Adipocyte (in vitro differentiated cells): Measurements from ENCODE around the gene NSMF.

Experiments
- DNase-seq: peaks from one replicate; pipeline ENCODE4 v3.0.0-alpha.2; 2015; ENCODE audit warnings: low read depth
- H3K27me3 ChIP-seq: replicated peaks from 2 replicates; pipeline ENCODE4 v1.7.0; 2013; ENCODE audit warnings: mild to moderate bottlenecking, low read length, moderate library complexity; ENCODE audit not compliant: control insufficient read depth, insufficient read depth
- H3K36me3 ChIP-seq: 2 replicates; pipeline ENCODE4 v1.7.0; 2013; ENCODE audit warnings: low read length, mild to moderate bottlenecking, moderate library complexity; ENCODE audit not compliant: control insufficient read depth, insufficient read depth, severe bottlenecking
- H3K4me1 ChIP-seq: 2 replicates; pipeline ENCODE4 v1.7.0; 2013; ENCODE audit warnings: mild to moderate bottlenecking, low read length, moderate library complexity; ENCODE audit not compliant: control insufficient read depth, insufficient read depth
- H3K4me3 ChIP-seq: 2 replicates; pipeline ENCODE4 v1.7.0; 2013; ENCODE audit warnings: mild to moderate bottlenecking, low read length, moderate library complexity
- H3K9ac ChIP-seq: 2 replicates; pipeline ENCODE4 v1.7.0; 2013; ENCODE audit warnings: mild to moderate bottlenecking, low read length, moderate library complexity
- H3K9me3 ChIP-seq: 2 replicates; pipeline ENCODE4 v1.7.0; 2013; ENCODE audit warnings: mild to moderate bottlenecking, low read length, moderate library complexity; ENCODE audit not compliant: control insufficient read depth

NSMF gene

GRCh38 chr9:137488906-137489305 is 29.8 kb upstream of the NSMF start:
- DNase-seq: no peak
- Histone ChIP-seq H3K36me3 (peaks cover 14% of the 10 kb centered on the region), H3K4me1 (no peaks in the 10 kb centered on the region), H3K4me3 (no peak overlapping the region), H3K27me3 (no peaks in the 10 kb centered on the region), H3K9me3 (no peaks in the 10 kb centered on the region), H3K9ac (no peak overlapping the region)

- Histone ChIP-seq H3K9ac (no peak overlapping the region), H3K36me3 (peaks cover 14% of the 10 kb centered on the region), H3K27me3 (no peaks in the 10 kb centered on the region), H3K4me1 (no peaks in the 10 kb centered on the region), H3K4me3 (no peak overlapping the region), H3K9me3 (no peaks in the 10 kb centered on the region)
- no peak for DNase-seq
Measured at GRCh38 chr9:137488327-137488653, 29.2 kb upstream of the NSMF start.

DNA sequence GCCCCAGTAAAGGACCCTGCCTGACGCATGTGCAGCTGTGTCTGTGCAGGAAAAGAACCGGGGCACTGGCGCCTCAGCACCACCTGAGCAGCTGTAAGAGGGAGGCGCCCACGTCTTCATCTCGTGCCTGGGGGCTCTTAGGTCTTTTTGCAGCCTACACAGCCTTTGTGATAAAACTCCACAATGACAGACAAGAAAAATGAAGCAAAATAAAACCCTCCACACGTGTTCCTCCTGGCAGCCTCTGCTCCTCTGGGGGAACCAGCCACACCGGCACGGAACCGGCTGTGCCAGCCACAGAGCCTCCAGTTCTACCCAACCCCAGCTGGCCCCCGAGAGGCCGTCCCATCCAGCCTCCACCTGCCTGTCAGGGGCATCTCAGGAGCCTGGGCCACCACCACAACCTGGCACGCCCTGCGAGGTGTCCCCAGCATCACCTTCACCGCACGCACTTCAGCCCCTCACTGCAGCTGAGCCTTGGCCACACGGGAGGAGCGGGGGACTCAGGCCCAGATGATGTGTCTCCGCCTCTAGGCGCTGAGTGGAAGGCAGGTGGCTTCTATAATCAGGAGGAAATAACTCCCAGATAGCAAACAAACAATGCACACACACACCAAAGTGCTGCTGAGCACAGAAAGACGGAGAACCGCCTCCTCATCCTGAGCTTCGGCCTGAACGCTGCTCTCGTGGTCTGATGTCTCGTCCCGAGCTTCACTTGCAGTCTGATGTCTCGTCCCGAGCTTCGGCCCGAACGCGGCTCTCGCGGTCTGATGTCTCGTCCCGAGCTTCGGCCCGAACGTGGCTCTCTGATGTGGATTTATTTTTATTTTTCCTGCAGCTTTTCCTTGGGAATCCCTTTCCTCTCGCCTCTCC is 28.6 kb upstream of the NSMF start:
- DNase-seq: no peak
- H3K36me3 ChIP-seq: peaks cover 14% of the 10 kb centered on the region
- no peaks in the 10 kb centered on the region for H3K9me3 ChIP-seq
- no peak overlapping the region for H3K9ac ChIP-seq
- H3K4me1 ChIP-seq: no peaks in the 10 kb centered on the region
- H3K27me3 ChIP-seq: no peaks in the 10 kb centered on the region
- no peak overlapping the region for H3K4me3 ChIP-seq

DNA sequence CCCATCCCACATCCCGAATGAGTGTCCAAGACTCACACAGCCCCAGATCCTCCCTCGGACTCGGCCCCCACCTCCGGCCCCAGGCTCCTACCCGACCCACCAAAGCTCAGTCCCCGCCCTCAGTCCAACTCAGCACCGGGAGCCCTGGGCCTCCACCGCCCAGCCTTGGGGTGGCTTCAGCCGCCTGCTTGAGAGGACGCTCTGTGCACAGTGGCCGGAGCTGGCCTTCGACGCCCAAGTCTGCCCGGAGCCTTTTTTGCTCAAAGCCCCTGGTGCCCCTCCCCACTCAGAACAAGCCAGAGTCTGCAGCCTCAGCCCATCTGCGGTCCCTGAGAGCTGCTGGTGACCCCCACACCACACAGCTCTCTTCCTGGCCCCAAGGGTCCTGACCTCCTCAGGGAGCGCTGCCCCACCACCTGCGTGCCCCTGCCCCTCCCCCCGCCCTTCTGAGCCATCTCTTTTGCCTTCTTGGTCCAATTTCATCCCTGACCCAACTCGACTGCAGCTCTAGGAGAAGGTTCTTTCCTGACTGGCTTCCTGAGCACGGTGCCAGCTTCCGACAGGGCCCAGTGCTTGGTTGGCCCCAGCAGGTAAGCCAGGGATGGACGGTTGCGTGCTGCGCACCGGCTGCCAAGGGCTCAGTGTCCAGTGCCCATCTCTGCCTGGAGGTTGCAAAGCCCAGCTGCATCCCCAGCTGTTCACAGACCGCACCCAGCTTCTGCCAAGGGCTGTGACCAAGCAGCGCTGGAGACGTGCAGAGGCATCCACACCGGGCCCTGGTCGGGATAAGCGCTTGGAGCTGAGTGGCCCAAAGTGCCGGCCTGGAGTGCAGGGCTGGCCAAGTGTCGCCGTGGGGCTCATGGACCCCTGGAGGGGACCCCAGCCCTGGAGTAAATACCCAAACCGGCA is 27.7 kb upstream of the NSMF start:
- Histone ChIP-seq H3K4me3 (no peak overlapping the region), H3K9ac (no peak overlapping the region), H3K4me1 (peaks cover 8% of the 10 kb centered on the region), H3K36me3 (peaks cover 12% of the 10 kb centered on the region), H3K27me3 (no peaks in the 10 kb centered on the region), H3K9me3 (no peaks in the 10 kb centered on the region)
- no peak for DNase-seq

DNA sequence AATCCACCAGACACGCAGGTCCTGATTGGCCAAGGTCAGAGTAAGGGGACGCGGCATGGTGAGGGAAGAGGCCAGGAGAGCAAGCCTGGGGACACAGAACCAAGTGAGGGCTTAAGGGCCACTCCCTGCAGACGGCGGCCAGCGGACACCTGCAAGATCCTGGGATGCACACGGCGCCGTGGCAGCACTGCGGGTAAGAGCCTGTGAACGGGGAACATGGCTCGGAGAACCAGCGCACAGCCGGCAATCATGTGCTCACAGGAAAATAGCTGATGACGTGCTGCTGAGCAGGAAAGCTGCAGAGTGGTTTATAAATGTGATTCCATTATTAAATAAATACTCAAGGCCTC is 27.0 kb upstream of the NSMF start:
- Histone ChIP-seq H3K9me3 (no peaks in the 10 kb centered on the region), H3K9ac (no peak overlapping the region), H3K27me3 (no peaks in the 10 kb centered on the region), H3K36me3 (peaks cover 5% of the 10 kb centered on the region), H3K4me1 (peaks cover 8% of the 10 kb centered on the region), H3K4me3 (no peak overlapping the region)
- no peak for DNase-seq

DNA sequence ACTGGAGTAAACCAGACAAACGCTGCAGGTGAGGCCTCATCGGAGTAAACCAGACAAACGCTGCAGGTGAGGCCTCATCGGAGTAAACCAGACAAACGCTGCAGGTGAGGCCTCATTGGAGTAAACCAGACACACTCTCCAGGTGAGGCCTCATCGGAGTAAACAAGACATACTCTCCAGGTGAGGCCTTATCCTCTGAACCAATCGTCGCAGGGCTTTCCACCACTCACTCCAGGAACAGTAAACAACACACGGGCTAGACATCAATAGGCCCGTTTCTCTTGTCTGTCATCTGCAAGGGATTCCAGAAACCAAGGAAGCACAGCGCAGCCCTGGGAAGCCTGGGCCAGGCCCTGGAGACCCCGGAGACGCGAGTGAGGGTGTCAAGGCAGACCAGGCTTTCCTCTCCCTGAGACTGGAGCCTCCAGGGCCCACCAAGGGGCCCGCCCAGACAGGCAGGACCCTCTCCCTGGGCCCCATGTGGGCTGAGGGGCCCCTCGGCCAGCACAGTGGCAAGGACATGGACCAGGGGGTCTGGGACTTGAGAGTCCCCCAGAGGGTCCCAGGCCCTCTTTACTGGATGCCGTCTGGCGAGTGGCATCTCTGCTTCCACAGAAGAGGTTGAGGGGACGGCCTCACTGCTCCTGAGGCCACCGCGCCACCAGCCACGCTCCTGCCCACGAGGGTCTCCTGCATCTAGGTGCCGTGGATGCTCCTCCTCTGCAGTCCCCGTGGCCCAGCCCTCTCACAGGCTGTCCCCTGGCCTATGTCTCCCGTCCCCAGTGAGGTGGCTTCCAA is 26.4 kb upstream of the NSMF start:
- no peaks in the 10 kb centered on the region for H3K9me3 ChIP-seq
- H3K9ac ChIP-seq: no peak overlapping the region
- no peak overlapping the region for H3K4me3 ChIP-seq
- H3K27me3 ChIP-seq: no peaks in the 10 kb centered on the region
- H3K36me3 ChIP-seq: peaks cover 4% of the 10 kb centered on the region
- peaks cover 8% of the 10 kb centered on the region for H3K4me1 ChIP-seq
- DNase-seq: no peak

GRCh38 chr9:137484551-137485315 is 25.6 kb upstream of the NSMF start:
- Histone ChIP-seq H3K4me3 (no peak overlapping the region), H3K27me3 (no peaks in the 10 kb centered on the region), H3K4me1 (peaks cover 8% of the 10 kb centered on the region), H3K36me3 (no peaks in the 10 kb centered on the region), H3K9me3 (no peaks in the 10 kb centered on the region), H3K9ac (no peak overlapping the region)
- no peak for DNase-seq

DNA sequence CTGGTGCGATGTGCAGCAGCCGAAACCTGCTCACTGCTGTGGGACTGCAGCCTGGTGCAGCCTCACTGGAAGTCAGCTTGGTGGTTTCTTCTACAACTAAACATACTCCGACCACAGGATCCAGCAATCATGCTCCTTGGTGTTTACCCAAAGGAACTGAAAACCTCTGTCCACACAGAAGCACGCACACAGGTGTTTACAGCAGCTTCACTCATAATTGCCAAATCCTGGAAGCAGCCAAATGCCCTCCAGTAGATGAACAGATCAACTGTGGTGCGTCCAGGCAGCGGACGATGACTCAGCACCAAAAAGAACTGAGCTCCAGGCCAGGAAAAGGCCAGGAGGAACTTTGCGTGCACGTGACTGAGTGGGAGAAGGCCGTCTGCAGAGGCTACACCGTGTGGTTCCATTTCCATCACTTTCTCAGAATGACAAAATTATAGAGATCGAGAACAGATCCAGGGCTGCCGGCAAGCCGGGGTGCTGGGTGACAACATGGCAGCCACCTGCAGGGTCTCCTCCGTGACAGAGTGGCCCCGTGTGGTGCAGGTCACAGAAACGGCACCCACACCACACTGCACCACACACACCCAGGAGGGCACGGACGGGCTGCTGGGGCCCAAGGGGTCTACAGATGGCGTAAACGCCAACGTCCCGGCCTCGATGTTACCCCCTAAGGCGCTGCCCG is 23.1 kb upstream of the NSMF start:
- Histone ChIP-seq H3K4me3 (no peak overlapping the region), H3K4me1 (peaks cover 8% of the 10 kb centered on the region), H3K36me3 (peaks cover 6% of the 10 kb centered on the region), H3K27me3 (no peaks in the 10 kb centered on the region), H3K9me3 (no peaks in the 10 kb centered on the region), H3K9ac (no peak overlapping the region)
- peak; percentile 85 for DNase-seq

DNA sequence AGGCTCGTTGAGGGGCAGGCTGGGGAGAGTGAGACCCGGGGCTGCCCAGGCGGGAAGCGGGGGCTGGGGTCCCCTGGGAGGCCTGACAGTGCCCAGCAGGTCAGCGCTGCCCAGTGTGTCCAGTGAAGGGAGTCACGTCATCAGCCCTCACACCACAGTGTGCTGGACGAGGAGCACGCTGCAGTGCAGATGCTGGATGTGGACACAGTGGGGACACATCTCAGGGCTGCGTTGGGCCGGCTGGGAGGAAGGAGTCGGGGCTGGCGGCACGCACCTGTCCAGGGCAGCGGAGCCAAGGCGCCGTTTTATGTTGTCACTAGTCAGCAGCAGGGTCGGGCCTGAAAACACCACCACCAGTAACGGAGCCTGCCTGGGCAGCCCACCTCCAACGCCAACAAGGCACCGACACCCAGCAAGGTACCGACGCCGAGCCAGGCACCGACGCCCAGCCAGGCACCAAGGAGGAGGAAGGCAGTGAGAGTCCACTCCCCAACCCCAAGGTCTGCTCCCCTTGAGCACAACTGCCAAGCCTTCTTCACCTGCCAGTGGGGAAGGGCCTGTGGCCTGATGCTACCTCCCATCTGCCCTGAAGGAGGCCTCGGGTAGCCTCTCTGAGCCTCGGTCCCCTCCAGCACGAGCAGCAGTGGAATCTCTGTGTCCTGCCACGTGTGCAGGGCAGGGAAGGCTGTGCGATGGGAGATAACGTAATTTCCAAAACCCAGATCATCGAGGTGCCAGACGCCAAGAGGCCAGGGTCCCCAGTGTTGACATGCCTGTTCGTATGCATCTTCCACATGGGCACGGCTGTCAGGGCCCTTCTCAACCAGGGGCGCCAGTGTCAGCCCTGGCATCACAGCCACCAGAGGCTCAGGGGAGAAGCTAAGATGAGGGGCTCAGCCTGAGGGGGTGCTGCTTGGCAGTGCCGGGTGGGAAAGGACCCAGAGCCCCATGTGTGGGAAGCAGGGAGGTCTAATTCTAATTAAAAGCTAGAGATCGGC is 21.9 kb upstream of the NSMF start:
- Histone ChIP-seq H3K9me3 (peaks cover 6% of the 10 kb centered on the region), H3K36me3 (peaks cover 8% of the 10 kb centered on the region), H3K4me3 (no peak overlapping the region), H3K9ac (no peak overlapping the region), H3K4me1 (peaks cover 8% of the 10 kb centered on the region), H3K27me3 (no peaks in the 10 kb centered on the region)
- no peak for DNase-seq
